ENCODE measurements around the gene CCSER1. TPM values are rescaled to one million over a fixed set of nuclear protein-coding genes. Genes with fewer than 3 reads are reported as not detected.

Gene CCSER1
- polyA plus RNA-seq, 1 experiment, result not detected

- POLR2A ChIA-PET, result no interaction called here
Measured at GRCh38 chr4:90545380-90545779, 418.2 kb downstream of the CCSER1 start.

GRCh38 chr4:90546114-90546513, 418.9 kb downstream of the CCSER1 start:
- H3K36me3 ChIP-seq (ENCODE audit: control insufficient read depth, insufficient read depth, low read length), result no peaks in the 10 kb centered on the region
- no peak overlapping the region for H3K4me3 ChIP-seq (ENCODE audit: low read depth, low read length)
- ChIA-PET POLR2A (no interaction called here), CTCF (no interaction called here)
- no peak for TF ChIP-seq CTCF (IDR thresholded peaks at IDR 0.05; ENCODE audit: insufficient read depth, low read depth, low read length)
- H3K27me3 ChIP-seq (ENCODE audit: control insufficient read depth, insufficient read depth, low read length), result no peaks in the 10 kb centered on the region
- DNase-seq (ENCODE audit: low read depth), result no peak

More at GRCh38 chr4:90545380-90545779, 418.2 kb downstream of the CCSER1 start:
- no peak for DNase-seq (ENCODE audit: low read depth)
- CTCF ChIA-PET, result no interaction called here
- Histone ChIP-seq H3K36me3 (ENCODE audit: control insufficient read depth, insufficient read depth, low read length) (no peaks in the 10 kb centered on the region), H3K27me3 (ENCODE audit: control insufficient read depth, insufficient read depth, low read length) (no peaks in the 10 kb centered on the region), H3K4me3 (ENCODE audit: low read depth, low read length) (no peak overlapping the region)
- no peak for TF ChIP-seq CTCF (IDR thresholded peaks at IDR 0.05; ENCODE audit: insufficient read depth, low read depth, low read length)

- H3K27me3 ChIP-seq (ENCODE audit: control insufficient read depth, insufficient read depth, low read length), result no peaks in the 10 kb centered on the region
- POLR2A ChIA-PET, result no interaction called here
- no peaks in the 10 kb centered on the region for H3K36me3 ChIP-seq (ENCODE audit: control insufficient read depth, insufficient read depth, low read length)
- H3K4me3 ChIP-seq (ENCODE audit: low read depth, low read length), result no peak overlapping the region
- CTCF ChIA-PET, result no interaction called here
- no peak for TF ChIP-seq CTCF (IDR thresholded peaks at IDR 0.05; ENCODE audit: insufficient read depth, low read depth, low read length)
- no peak for DNase-seq (ENCODE audit: low read depth)
Measured at GRCh38 chr4:90570615-90571014, 443.4 kb downstream of the CCSER1 start.

GRCh38 chr4:90572996-90573395, 445.8 kb downstream of the CCSER1 start:
- no peak for DNase-seq (ENCODE audit: low read depth)
- TF ChIP-seq CTCF (IDR thresholded peaks at IDR 0.05; ENCODE audit: insufficient read depth, low read depth, low read length), result no peak
- Histone ChIP-seq H3K36me3 (ENCODE audit: control insufficient read depth, insufficient read depth, low read length) (no peaks in the 10 kb centered on the region), H3K4me3 (ENCODE audit: low read depth, low read length) (no peak overlapping the region), H3K27me3 (ENCODE audit: control insufficient read depth, insufficient read depth, low read length) (no peaks in the 10 kb centered on the region)
- ChIA-PET CTCF (no interaction called here), POLR2A (no interaction called here)

- ChIA-PET POLR2A (no interaction called here), CTCF (no interaction called here)
- Histone ChIP-seq H3K36me3 (ENCODE audit: control insufficient read depth, insufficient read depth, low read length) (no peaks in the 10 kb centered on the region), H3K27me3 (ENCODE audit: control insufficient read depth, insufficient read depth, low read length) (no peaks in the 10 kb centered on the region), H3K4me3 (ENCODE audit: low read depth, low read length) (no peak overlapping the region)
- no peak for TF ChIP-seq CTCF (IDR thresholded peaks at IDR 0.05; ENCODE audit: insufficient read depth, low read depth, low read length)
- no peak for DNase-seq (ENCODE audit: low read depth)
Measured at GRCh38 chr4:90575371-90575770, 448.2 kb downstream of the CCSER1 start.

All from BJ (cell line).